G401 (cell line): Measurements from ENCODE around the gene GALNTL6. TPM values are rescaled to one million over a fixed set of nuclear protein-coding genes. Genes with fewer than 3 reads are reported as not detected.

Source experiments
- DNase-seq: peaks from one replicate; pipeline ENCODE4 v3.0.0-alpha.2; 2015; ENCODE audit warnings: low spot score
- in situ Hi-C: cut with HindIII; loops from 2 replicates; pipeline ENCODE4 v1.10.0; 2016; ENCODE audit warnings: low sequenced_read_pairs, mixed read lengths
- total RNA-seq: library from RNA; depleted of rRNA; stranded (reverse); fragments of >200 nt; shearing (Covaris generic); gene quantifications from 2 replicates; pipeline ENCODE4 v1.2.3, GENCODE V29; 2014

The GALNTL6 gene
- total RNA-seq, 1 experiment from 2014 or later, result not detected

GRCh38 chr4:173076903-173077634 is 1263.9 kb downstream of the GALNTL6 start:
- in situ Hi-C loops, result no loop called here
- DNase-seq, result peak; percentile 41

GRCh38 chr4:173088144-173088543 is 1274.9 kb downstream of the GALNTL6 start:
- DNase-seq, result no peak
- in situ Hi-C loops, result no loop called here
